GM18508 (cell line): ENCODE results near the gene BUB3.

ENCODE experiments used
- ATAC-seq: cut with Tn5 transposase; IDR thresholded peaks from one replicate; pipeline ENCODE4 v1.9.1; 2021; ENCODE audit warnings: moderate number of reproducible peaks; ENCODE audit not compliant: insufficient read depth, unreplicated experiment

The BUB3 gene, protein sequence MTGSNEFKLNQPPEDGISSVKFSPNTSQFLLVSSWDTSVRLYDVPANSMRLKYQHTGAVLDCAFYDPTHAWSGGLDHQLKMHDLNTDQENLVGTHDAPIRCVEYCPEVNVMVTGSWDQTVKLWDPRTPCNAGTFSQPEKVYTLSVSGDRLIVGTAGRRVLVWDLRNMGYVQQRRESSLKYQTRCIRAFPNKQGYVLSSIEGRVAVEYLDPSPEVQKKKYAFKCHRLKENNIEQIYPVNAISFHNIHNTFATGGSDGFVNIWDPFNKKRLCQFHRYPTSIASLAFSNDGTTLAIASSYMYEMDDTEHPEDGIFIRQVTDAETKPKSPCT

GRCh38 chr10:123154092-123154710 is at the start of gene BUB3:
Gene BUB3 (plus strand): TSS chr10:123154402. CDS start chr10:123154918, 516 bp downstream.
- peak; percentile 81 for ATAC-seq

- ATAC-seq, result no peak
These were observed 44.7 kb upstream of the BUB3 start for GRCh38 chr10:123109466-123109865.

DNA sequence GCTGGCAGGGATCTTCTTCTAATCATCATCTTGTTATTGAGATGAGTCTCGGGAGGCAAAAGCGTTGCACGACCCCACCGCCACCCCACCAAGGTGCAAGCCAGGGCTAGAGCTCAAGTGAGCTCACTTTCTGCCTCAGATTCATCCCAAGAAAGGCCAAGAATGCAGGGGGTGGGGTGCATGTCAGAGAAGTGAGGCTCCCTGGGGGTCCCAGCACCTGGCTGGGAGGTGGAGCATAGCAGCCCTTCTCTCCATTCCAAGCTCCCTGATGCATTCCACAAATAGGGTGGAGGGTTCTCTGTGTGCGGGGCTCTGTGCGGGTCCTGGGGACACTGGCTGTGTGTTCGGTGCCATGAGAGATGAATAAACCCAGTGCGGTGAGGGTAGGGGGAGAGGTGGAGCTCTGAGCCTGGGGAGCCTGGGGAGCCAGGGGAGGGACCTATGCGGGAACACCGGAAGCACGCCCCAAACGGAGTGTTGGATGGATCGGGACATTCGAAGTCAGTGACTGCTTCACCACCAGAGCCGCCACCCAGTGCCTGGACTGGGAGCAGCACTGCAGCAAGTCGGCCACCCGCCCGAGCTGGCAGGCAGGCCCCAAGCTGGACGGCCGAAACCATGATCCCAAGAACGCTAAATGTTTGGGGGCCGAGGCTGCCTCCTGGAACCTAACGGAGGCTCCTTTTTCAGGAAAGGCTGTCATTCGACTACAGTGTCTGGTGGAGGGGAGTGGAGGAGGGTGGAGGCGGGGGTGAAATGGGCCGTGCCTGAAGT is 36.4 kb upstream of the BUB3 start:
- no peak for ATAC-seq

GRCh38 chr10:123119081-123119480 is 35.1 kb upstream of the BUB3 start:
- no peak for ATAC-seq

- no peak for ATAC-seq
These were observed 28.0 kb upstream of the BUB3 start for GRCh38 chr10:123126246-123126645.

GRCh38 chr10:123129618-123130271 is 24.5 kb upstream of the BUB3 start:
- no peak for ATAC-seq

DNA sequence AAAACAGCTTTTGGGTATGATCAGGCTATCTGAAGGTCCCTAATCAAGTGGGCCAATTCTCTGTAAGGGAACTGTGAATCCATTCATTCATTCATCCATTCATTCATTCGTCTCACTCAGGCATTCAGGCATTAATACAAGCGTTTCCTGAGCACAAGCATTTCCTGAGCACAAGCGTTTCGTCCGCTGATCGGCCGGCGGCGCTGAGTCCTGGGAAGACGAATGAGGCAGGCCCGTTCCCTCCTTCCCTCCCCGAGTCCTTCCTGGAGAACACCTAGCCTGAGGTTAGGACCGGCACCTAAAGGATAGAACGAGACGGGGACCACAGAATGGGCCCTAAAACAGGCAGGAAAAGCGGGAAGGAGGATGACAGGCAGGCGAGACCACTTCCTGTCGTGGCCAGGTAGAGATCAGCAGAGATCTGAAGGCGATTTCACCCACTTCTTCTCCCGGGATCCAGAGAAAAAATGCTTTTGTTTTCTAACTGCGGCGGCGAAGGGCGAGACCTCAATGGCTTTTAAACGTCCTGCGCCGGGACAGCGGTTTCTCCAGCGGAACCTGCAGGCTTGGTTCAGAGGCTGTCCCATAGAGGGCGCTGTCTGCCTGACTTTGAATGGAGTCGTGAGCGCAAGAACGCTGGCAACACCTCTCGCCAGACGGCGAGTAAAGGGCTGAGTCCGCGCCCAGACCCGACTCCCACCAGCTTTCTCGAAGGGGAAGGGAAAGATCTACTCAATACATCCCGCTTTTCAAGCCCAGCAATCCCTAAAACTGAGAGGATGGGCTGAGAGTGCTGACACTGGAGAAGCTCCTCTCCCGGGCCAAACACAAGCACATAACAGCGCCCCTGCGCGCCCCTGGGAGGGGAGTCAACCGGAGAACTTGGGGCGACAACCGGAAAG is 21.4 kb upstream of the BUB3 start:
- no peak for ATAC-seq

- no peak for ATAC-seq
These were observed 20.5 kb upstream of the BUB3 start for GRCh38 chr10:123133541-123134342.

DNA sequence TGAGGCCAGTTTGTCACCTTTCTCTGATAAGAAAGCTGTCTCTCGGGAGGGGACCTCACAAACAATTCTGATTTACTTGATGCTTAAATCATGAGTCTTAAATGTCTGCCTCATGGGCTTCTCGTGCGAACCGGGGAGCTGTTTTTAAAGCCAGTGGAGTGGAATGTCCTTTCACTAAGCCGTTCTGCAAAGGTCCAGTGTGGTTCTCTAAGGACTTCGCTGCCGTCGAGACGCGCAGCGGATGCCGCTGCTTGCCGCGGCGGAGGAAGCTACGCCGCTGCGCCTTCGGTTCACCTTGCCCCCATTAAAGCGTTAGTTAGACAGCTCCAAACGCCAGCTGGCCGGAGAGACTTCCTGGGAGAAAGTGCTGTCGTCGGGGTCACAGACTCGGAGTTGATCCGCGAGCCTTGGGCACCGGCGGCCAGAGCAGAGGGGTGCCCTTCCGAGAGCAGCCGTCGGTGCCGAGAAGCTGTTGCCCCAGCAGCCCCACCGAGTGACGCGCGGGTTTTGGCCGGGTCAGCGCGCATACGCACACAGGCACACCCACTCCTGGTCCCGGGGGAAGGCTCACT is 19.8 kb upstream of the BUB3 start:
- no peak for ATAC-seq

- no peak for ATAC-seq
These were observed 19.2 kb upstream of the BUB3 start for GRCh38 chr10:123134915-123135414.

GRCh38 chr10:123135415-123136141 is 18.6 kb upstream of the BUB3 start, which contains the start of gene HMX3:
Gene HMX3 (plus strand): TSS chr10:123135970. CDS start chr10:123136051, 81 bp downstream.
- no peak for ATAC-seq

GRCh38 chr10:123136221-123136805 is 17.9 kb upstream of the BUB3 start:
- ATAC-seq, result no peak

GRCh38 chr10:123136806-123137642 is 17.2 kb upstream of the BUB3 start:
- ATAC-seq, result no peak

DNA sequence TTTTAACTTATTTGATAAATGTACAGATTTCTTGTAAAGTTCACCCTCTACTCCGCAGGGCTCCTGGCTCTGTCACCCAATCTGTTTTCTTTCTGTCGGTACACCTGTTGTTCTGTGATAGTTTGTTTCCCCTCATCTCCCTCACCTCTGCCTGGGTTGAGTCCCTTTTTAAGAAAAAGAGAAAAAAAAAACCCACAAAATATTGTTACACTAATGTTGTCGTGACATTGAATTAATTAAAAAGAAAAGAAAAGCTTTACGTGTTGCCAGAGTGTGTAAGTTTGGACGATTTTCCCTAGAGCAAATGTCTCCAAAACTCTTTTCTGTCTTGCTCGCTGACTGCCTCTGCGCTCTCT is 15.1 kb upstream of the BUB3 start:
- ATAC-seq, result no peak

DNA sequence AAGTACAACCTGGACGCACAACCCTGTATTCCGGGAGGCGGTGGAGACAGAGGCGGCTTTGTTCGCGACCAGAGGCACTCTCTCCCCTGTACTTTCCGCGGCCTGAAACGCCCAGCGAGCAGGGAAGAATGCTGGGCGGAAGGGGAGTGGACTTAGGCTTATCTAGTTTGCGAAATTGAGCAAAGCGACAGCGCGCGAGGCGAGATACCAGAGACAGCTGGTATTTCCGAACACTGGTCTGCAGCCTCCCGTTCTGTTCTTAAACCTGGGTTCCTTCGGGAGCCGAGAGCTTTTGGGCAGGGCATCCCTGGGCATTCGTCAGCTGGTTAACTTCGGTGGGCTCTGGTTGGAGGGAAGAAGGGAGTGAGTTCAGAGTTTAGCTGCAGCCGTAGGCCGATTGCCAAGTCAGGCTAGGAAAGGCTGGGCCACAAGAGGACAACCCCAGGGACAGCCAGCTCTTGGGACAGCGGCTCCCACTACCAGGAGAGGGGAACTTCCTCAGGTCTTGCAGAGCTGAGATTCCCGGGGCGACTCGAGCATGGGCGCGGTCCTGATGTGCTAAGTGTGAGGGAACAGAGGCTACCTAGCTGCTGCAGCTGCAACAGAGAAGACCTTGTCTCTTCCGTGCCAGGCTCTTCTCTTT is 14.6 kb upstream of the BUB3 start:
- no peak for ATAC-seq
